B cell (primary cell): ENCODE measurements around the gene ADAM12. TPM values are rescaled to one million over a fixed set of nuclear protein-coding genes. Genes with fewer than 3 reads are reported as not detected.

Source experiments
- ATAC-seq: fragments of 200-7000 bp; cut with Tn5 transposase; one replicate; pipeline ENCODE4 v1.10.0; 2021; ENCODE audit warnings: low read depth, mild to moderate bottlenecking, moderate number of reproducible peaks, moderate library complexity
- CTCF ChIA-PET: fragments of 350-600 bp; sonication (Branson Sonifier 250); formaldehyde crosslinking; loops from one replicate; lab custom pipeline; 2021; ENCODE audit warnings: antibody characterized with exemption, inconsistent platforms; lab: Charles Lee
- POLR2A ChIA-PET: fragments of 350-600 bp; sonication (Branson Sonifier 250); formaldehyde crosslinking; loops from one replicate; lab custom pipeline; 2021; ENCODE audit warnings: antibody characterized with exemption; lab: Charles Lee
- DNase-seq: peaks from one replicate; pipeline ENCODE4 v3.0.0; 2013
- H2AFZ ChIP-seq: 2 replicates; pipeline ENCODE4 v1.6.1; 2012; ENCODE audit warnings: mild to moderate bottlenecking, low read depth, low read length; ENCODE audit not compliant: insufficient read depth, poor library complexity, severe bottlenecking
- H3K27ac ChIP-seq, 2 donors: 1 replicate in 1 of 2; 2 replicates in 1 of 2; pipeline ENCODE4 v1.5.1; 2012 to 2013; ENCODE audit warnings: low read length in 2 of 2, mild to moderate bottlenecking in 2 of 2, moderate library complexity in 1 of 2
- H3K27me3 ChIP-seq, 4 experiments: fragments of 200-600 bp in 1 of 4; sonication (generic) in 1 of 4; replicated peaks in 1 of 4; 1 replicate in 2 of 4; 2 replicates in 2 of 4; pipeline versions ENCODE4 v1.6.1 to v1.7.0; 2013 to 2016; ENCODE audit warnings: low read length in 3 of 4, mild to moderate bottlenecking in 2 of 4, mixed read lengths in 1 of 4, moderate library complexity in 1 of 4; ENCODE audit not compliant: insufficient read depth in 4 of 4, control insufficient read depth in 3 of 4; ENCODE audit errors: control extremely low read depth in 1 of 4
- H3K36me3 ChIP-seq, 2 experiments: replicated peaks in 1 of 2; 1 replicate in 1 of 2; 2 replicates in 1 of 2; pipeline versions ENCODE4 v1.6.1 to v1.7.1; 2013; ENCODE audit warnings: low read length in 1 of 2; ENCODE audit not compliant: insufficient read depth in 2 of 2, control insufficient read depth in 1 of 2; ENCODE audit errors: control extremely low read depth in 1 of 2, extremely low read depth in 1 of 2
- H3K4me1 ChIP-seq, 2 donors: fragments of 200-600 bp in 1 of 2; sonication (generic) in 1 of 2; 1 replicate in 1 of 2; 2 replicates in 1 of 2; pipeline versions ENCODE4 v1.5.1 to v1.6.1; 2013 to 2017; ENCODE audit warnings: low read length in 2 of 2; ENCODE audit not compliant: control insufficient read depth in 2 of 2, insufficient read depth in 2 of 2
- H3K4me2 ChIP-seq: replicated peaks from 2 replicates; pipeline ENCODE3; 2012; ENCODE audit warnings: mild to moderate bottlenecking, low read depth, low read length; ENCODE audit not compliant: poor library complexity, severe bottlenecking
- H3K4me3 ChIP-seq, 5 experiments: fragments of 200-600 bp in 1 of 5; sonication (generic) in 1 of 5; 1 replicate in 3 of 5; 2 replicates in 2 of 5; pipeline versions ENCODE4 v1.5.1 to v1.7.0; 2011 to 2016; ENCODE audit warnings: low read length in 4 of 5, mild to moderate bottlenecking in 4 of 5, low read depth in 2 of 5, control low read depth in 1 of 5, moderate library complexity in 1 of 5; ENCODE audit not compliant: insufficient read depth in 1 of 5; ENCODE audit errors: control extremely low read depth in 1 of 5, extremely low read depth in 1 of 5
- H3K79me2 ChIP-seq: fragments of 200-600 bp; sonication (generic); one replicate; pipeline ENCODE4 v1.6.0; 2016; ENCODE audit warnings: low read length; ENCODE audit not compliant: control insufficient read depth, insufficient read depth
- H3K9ac ChIP-seq: fragments of 200-600 bp; sonication (generic); 2 replicates; pipeline ENCODE4 v1.6.1; 2017; ENCODE audit warnings: mild to moderate bottlenecking, low read length, moderate library complexity
- H3K9me3 ChIP-seq, 3 donors: one replicate each; pipeline versions ENCODE4 v1.6.1 to v1.7.1; 2013; ENCODE audit warnings: low read length in 2 of 3; ENCODE audit not compliant: control insufficient read depth in 2 of 3, insufficient read depth in 1 of 3; ENCODE audit errors: control extremely low read depth in 1 of 3
- H4K20me1 ChIP-seq: 2 replicates; pipeline ENCODE4 v1.6.0; 2012; ENCODE audit warnings: mild to moderate bottlenecking, low read length; ENCODE audit not compliant: insufficient read depth, control insufficient read depth, poor library complexity, severe bottlenecking
- H3K27ac Mint-ChIP-seq: one replicate; pipeline ENCODE4 v1.8.0; 2021; ENCODE audit warnings: mixed read lengths
- H3K27me3 Mint-ChIP-seq: one replicate; pipeline ENCODE4 v1.8.0; 2021; ENCODE audit warnings: mixed read lengths
- H3K4me1 Mint-ChIP-seq: one replicate; pipeline ENCODE4 v1.8.0; 2021; ENCODE audit warnings: mixed read lengths
- H3K4me3 Mint-ChIP-seq: one replicate; pipeline ENCODE4 v1.8.0; 2021; ENCODE audit warnings: mixed read lengths
- H3K9me3 Mint-ChIP-seq: one replicate; pipeline ENCODE4 v1.8.0; 2022; ENCODE audit warnings: mixed read lengths; ENCODE audit not compliant: insufficient read depth
- EZH2 ChIP-seq: IDR thresholded peaks from 2 replicates; pipeline ENCODE4 v1.6.1; 2012; ENCODE audit warnings: borderline replicate concordance, low read depth, mild to moderate bottlenecking, moderate library complexity, low read length; ENCODE audit not compliant: insufficient read depth, poor library complexity, severe bottlenecking
- WGBS: methylation state at CpG from one replicate; pipeline ENCODE4 v1.1.5; 2013; ENCODE audit warnings: missing lambda C conversion rate; ENCODE audit not compliant: insufficient coverage; 5-methylcytosine and 5-hydroxymethylcytosine counted together
- intact Hi-C: fragments of 100-400 bp; cut with micrococcal nuclease; formaldehyde crosslinking; loops from one replicate; pipeline ENCODE4 v1.10.0; 2022
- polyA plus RNA-seq: library from polyadenylated mRNA; depleted of rRNA; stranded (reverse); fragments of >200 nt; gene quantifications from 2 replicates; pipeline ENCODE4 v1.2.3, GENCODE V29; 2012
- total RNA-seq, 2 donors: library from RNA; stranded (reverse); fragments of 120-200 nt in 1 of 2; gene quantifications; 1 replicate in 1 of 2; 2 replicates in 1 of 2; pipeline versions ENCODE4 v1.2.3 to v1.2.4, GENCODE V29; 2013 to 2022
- TF ChIP-seq, protein P1 (sequence below): fragments of 200-600 bp; IDR thresholded peaks from one replicate; pipeline ENCODE4 v1.8.0; 2022; ENCODE audit warnings: antibody characterized with exemption, mild to moderate bottlenecking

ADAM12 gene
- total and polyA plus RNA-seq, 2 donors (not counting 1 experiment from before 2014, with no cell fraction given): 0.01 to 0.22 TPM

DNA sequence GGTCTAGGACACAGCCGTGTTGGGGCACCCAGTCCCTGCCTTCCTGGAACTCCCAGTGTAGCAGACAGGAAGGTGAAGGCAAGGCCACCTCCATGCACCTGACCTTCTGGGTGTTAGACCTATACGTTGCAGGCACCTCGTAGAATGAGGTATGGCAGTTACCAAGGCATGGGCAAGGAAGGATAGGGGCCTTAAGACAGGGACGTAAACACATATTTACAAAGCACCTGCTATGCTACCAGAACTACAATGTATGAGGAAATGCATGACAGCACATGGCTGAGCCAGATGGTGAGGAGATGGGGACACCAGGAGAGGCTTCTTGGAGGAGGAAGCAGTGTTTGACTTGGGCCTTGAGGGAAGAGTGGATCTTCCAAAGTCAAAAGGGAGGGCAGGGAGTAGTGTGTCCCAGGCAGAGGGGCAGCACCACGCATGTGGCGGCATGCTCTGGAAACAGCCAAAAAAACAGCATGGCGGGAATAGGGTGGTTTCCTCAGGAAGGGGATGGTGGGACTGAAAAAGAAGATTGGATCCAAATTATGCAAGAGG lies 260.7 kb downstream of the ADAM12 start:
- Histone ChIP-seq H3K4me3 (no peak overlapping the region), H3K27me3 (no peaks in the 10 kb centered on the region), H4K20me1 (no peaks in the 10 kb centered on the region), H3K36me3 (no peaks in the 10 kb centered on the region), H3K4me2 (no peak overlapping the region), H3K27ac (no peak overlapping the region), H2AFZ (no peak overlapping the region), H3K4me1 (no peaks in the 10 kb centered on the region), H3K79me2 (no peaks in the 10 kb centered on the region), H3K9me3 (peaks cover 0 to 4% (median 0%) of the 10 kb centered on the region in 3 donors), H3K9ac (no peak overlapping the region)
- WGBS: 78% methylated on average over 6 of the region's 7 CpGs
- ChIA-PET CTCF (no interaction called here), POLR2A (no interaction called here)
- no peak for TF ChIP-seq EZH2
- TF ChIP-seq, protein P1, sequence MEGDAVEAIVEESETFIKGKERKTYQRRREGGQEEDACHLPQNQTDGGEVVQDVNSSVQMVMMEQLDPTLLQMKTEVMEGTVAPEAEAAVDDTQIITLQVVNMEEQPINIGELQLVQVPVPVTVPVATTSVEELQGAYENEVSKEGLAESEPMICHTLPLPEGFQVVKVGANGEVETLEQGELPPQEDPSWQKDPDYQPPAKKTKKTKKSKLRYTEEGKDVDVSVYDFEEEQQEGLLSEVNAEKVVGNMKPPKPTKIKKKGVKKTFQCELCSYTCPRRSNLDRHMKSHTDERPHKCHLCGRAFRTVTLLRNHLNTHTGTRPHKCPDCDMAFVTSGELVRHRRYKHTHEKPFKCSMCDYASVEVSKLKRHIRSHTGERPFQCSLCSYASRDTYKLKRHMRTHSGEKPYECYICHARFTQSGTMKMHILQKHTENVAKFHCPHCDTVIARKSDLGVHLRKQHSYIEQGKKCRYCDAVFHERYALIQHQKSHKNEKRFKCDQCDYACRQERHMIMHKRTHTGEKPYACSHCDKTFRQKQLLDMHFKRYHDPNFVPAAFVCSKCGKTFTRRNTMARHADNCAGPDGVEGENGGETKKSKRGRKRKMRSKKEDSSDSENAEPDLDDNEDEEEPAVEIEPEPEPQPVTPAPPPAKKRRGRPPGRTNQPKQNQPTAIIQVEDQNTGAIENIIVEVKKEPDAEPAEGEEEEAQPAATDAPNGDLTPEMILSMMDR: no peak
- Mint-ChIP-seq H3K27me3 (no peaks in the 10 kb centered on the region), H3K4me1 (no peaks in the 10 kb centered on the region), H3K4me3 (no peak overlapping the region), H3K27ac (no peak overlapping the region), H3K9me3 (no peaks in the 10 kb centered on the region)
- intact Hi-C loops: no loop called here
- ATAC-seq: no peak
- no peak for DNase-seq

DNA sequence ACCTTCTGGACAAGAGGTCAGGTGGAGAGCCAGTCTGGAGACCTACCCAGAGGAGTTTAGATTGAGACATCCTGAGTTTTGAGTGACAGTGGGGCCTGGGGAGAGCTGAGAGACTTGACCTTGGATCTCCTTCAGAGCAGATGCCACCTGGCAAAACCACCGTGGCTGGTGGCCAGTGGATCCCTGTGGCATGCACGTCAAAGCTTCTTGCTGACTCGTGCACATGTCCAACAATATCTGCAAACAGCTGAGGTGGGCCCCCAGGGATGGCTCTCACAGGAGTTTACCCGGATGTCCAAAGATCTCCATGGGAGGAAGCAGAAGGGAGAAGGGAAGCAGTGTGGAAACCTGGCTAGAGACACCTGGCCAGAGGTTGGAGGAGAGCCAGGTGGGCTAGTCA lies 261.4 kb downstream of the ADAM12 start:
- Histone ChIP-seq H3K27me3 (no peaks in the 10 kb centered on the region), H4K20me1 (no peaks in the 10 kb centered on the region), H3K4me1 (no peaks in the 10 kb centered on the region), H3K9ac (no peak overlapping the region), H3K27ac (no peak overlapping the region), H3K9me3 (peaks cover 0 to 4% (median 0%) of the 10 kb centered on the region in 3 donors), H3K4me2 (no peak overlapping the region), H3K79me2 (no peaks in the 10 kb centered on the region), H3K36me3 (no peaks in the 10 kb centered on the region), H2AFZ (no peak overlapping the region), H3K4me3 (no peak overlapping the region)
- H3K4me3 Mint-ChIP-seq: no peak overlapping the region
- H3K4me1 Mint-ChIP-seq: no peaks in the 10 kb centered on the region
- no peaks in the 10 kb centered on the region for H3K27me3 Mint-ChIP-seq
- H3K9me3 Mint-ChIP-seq: no peaks in the 10 kb centered on the region
- 73% methylated on average over 4 of the region's 4 CpGs for WGBS
- CTCF ChIA-PET: no interaction called here
- no peak for ATAC-seq
- POLR2A ChIA-PET: no interaction called here
- TF ChIP-seq, protein P1: no peak
- no peak for TF ChIP-seq EZH2
- intact Hi-C loops: no loop called here
- H3K27ac Mint-ChIP-seq: no peak overlapping the region
- no peak for DNase-seq
